Activated effector memory CD4-positive, alpha-beta T cell treated with Interleukin-2 at 50 U/mL for 16 hours (primary cell): ENCODE measurements around the gene DOK6.

Experiments used
- DNase-seq: peaks from one replicate; pipeline ENCODE4 v3.0.0-alpha.2; 2020

DOK6 gene

GRCh38 chr18:69557282-69557681 lies 156.6 kb downstream of the DOK6 start:
- no peak for DNase-seq

GRCh38 chr18:69558052-69558451 lies 157.4 kb downstream of the DOK6 start:
- DNase-seq = no peak

GRCh38 chr18:69559604-69560003 lies 158.9 kb downstream of the DOK6 start:
- no peak for DNase-seq

GRCh38 chr18:69564602-69565001 lies 163.9 kb downstream of the DOK6 start:
- no peak for DNase-seq

- no peak for DNase-seq
Measured at GRCh38 chr18:69567813-69568488, 167.3 kb downstream of the DOK6 start.

- no peak for DNase-seq
Measured at GRCh38 chr18:69569133-69569532, 168.4 kb downstream of the DOK6 start.

GRCh38 chr18:69574401-69574800 lies 173.7 kb downstream of the DOK6 start:
- DNase-seq = no peak

GRCh38 chr18:69580107-69580506 lies 179.4 kb downstream of the DOK6 start:
- DNase-seq = no peak

- DNase-seq = no peak
Measured at GRCh38 chr18:69584429-69584828, 183.7 kb downstream of the DOK6 start.

- no peak for DNase-seq
Measured at GRCh38 chr18:69585696-69586095, 185.0 kb downstream of the DOK6 start.

GRCh38 chr18:69586537-69586936 lies 185.8 kb downstream of the DOK6 start:
- no peak for DNase-seq

- DNase-seq = no peak
Measured at GRCh38 chr18:69588301-69588700, 187.6 kb downstream of the DOK6 start.

GRCh38 chr18:69590150-69590549 lies 189.5 kb downstream of the DOK6 start:
- no peak for DNase-seq

- DNase-seq = no peak
Measured at GRCh38 chr18:69596345-69596744, 195.7 kb downstream of the DOK6 start.

- DNase-seq = no peak
Measured at GRCh38 chr18:69597561-69597960, 196.9 kb downstream of the DOK6 start.

GRCh38 chr18:69599377-69599776 lies 198.7 kb downstream of the DOK6 start:
- DNase-seq = no peak

GRCh38 chr18:69612242-69612641 lies 211.6 kb downstream of the DOK6 start:
- no peak for DNase-seq

GRCh38 chr18:69616114-69616513 lies 215.4 kb downstream of the DOK6 start:
- no peak for DNase-seq

- no peak for DNase-seq
Measured at GRCh38 chr18:69617408-69617807, 216.7 kb downstream of the DOK6 start.

- DNase-seq = no peak
Measured at GRCh38 chr18:69617888-69618287, 217.2 kb downstream of the DOK6 start.

- DNase-seq = no peak
Measured at GRCh38 chr18:69622184-69622583, 221.5 kb downstream of the DOK6 start.

GRCh38 chr18:69622961-69623360 lies 222.3 kb downstream of the DOK6 start:
- no peak for DNase-seq

GRCh38 chr18:69626171-69626570 lies 225.5 kb downstream of the DOK6 start:
- no peak for DNase-seq

GRCh38 chr18:69626643-69627242 lies 226.1 kb downstream of the DOK6 start:
- DNase-seq = no peak

- DNase-seq = no peak
Measured at GRCh38 chr18:69628774-69629359, 228.2 kb downstream of the DOK6 start.
